ENCODE results near the gene IMPA2.
"Not testable (repeated sequence)": the region's sequence is repeated elsewhere in the genome, so short reads cannot be mapped to it uniquely, and the experiment has no call there.

The IMPA2 gene

DNA sequence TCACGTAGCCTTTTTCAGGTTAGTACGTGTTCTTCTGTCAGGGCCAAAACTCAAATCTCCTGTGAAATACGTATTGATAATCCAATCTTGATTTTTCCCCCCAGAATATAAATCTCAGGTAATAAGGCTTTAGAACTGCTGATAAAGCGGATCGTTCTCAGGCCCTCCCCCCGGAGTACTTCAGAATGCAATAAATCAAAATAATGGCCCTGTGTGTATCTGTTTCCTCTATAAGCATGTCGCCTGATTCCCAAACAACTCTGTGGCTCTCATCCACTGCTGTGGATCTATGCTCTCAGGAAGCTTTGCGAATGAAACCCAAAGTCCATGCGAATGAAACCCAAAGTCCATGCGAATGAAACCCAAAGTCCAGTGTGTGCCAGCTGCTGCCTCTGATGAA is 49.4 kb downstream of the IMPA2 start:
- no peak for DNase-seq

- DNase-seq, result no peak
Measured at GRCh38 chr18:12031181-12031580, 49.9 kb downstream of the IMPA2 start.

GRCh38 chr18:12031846-12032245 is 50.5 kb downstream of the IMPA2 start:
- DNase-seq, result peak; percentile 79

DNA sequence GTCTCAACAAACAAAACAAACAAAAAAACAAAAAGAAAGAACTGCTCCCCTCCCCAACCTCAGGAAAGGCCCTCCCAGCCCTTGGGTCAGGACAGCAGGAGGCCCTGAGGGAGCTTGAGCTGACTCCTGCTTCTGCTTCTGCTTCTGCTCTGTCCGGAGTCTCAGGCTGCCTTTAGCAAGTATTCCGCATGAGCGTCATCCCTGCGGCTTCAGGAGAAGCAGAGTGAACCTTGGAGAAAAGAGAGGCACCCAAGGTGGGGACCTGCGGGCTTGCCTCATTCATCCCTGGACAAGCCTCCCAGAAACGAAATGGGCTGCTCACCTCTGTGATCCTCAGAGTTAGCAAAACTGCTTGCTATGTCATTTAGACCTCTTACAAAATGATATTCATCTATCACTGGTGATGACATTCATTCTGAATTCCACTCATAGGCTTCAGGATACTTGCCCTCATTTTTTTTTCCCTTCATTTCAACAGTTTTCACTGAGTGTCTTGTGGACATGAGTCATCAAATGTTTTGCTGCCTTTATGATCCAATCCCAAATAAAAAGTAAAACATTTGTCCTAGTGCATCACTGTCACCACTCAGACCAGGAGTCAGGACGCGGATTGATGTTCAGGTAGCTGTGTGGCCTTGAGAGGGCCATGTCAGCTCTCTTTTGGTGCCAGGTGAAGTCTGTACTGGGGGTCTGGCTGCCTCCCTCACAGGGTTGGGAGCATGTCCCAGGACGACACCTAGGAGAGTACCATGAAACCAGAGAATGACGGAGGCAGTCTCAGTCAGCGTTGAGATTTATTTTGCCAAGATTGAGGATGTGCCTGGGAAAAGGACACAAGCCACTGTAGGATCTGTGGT is 51.7 kb downstream of the IMPA2 start:
- peak; percentile 79 for DNase-seq

- DNase-seq, result no peak
Measured at GRCh38 chr18:12033643-12034025, 52.3 kb downstream of the IMPA2 start.

DNA sequence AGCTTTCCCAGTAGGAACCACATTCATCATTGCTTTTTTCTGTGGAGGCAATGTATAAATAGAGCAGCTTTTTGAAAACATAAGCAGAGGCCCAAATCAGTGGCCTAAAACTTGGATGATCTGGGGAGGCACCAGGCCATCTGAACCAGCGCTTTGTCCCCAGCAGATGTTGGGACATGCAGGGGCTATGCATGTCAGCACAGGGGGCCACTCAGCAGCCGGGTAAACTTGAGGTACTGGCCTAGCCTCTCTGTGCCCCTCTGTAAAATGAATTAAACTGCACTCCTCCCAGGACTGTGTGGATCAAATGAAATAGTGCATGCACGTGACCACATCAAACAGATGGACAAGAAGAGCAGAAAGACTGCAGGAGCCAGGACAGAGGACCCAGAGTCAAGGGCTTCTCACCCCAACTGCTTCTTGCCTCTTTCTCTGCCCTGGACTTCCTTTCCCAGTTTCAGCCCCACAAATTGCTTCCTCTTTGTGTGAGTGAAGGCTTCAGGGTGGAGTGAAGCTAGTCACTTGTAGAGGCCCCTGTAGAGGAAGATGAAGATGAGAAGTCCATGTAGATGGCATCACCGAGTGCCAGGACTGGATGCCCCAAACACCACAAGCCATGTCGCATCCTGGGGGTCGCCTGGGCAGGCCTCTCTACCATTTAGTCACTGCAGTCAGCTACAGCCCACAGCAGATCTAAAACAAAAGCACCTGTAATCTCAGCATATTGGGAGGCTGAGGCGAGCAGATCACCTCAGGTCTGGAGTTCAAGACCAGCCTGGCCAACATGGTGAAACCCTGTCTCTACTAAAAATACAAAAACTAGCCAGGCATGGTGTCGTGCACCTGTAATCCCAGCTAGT is 53.2 kb downstream of the IMPA2 start:
- no peak for DNase-seq

DNA sequence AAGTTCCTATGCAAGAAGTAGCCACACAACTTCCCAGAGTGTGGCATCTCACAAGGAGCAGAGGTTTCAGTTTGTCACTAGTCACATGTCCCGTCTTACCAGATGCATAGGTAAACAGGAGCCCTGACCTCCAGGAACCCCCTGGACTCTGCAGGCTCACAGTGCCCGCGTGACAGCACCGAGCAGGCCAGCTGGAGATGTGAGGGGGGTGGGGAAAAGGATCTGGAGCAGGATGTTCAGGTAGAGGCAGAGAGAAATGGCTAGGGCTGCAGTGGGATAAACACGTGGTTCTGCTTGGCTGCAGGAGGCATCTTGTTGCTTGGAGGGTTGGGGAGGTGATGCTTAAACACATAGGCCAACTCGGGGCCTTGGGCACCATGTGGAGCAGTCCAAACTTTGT is 54.2 kb downstream of the IMPA2 start:
- DNase-seq, result no peak

GRCh38 chr18:12036201-12036751 is 55.0 kb downstream of the IMPA2 start:
- DNase-seq, result no peak

- DNase-seq, result peak; percentile 24
Measured at GRCh38 chr18:12038082-12038638, 56.9 kb downstream of the IMPA2 start.

- peak; percentile 75 for DNase-seq
Measured at GRCh38 chr18:12038639-12039539, 57.6 kb downstream of the IMPA2 start.

DNA sequence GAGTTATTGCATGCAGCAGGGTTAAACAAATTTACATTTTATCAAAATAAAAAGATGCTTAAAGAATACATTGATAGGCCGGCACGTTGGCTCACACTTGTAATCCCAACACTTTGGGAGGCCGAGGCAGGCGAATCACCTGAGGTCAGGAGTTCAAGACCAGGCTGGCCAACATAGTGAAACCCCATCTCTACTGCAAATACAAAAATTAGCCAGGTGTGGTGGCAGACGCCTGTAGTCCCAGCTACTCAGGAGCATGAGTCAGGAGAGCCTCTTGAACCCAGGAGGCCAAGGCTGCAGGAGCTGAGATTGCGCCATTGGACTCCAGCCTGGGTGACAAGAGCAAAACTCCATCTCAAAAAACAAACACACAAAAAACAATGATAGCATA is 58.2 kb downstream of the IMPA2 start:
- not testable (repeated sequence) for DNase-seq

- DNase-seq, result peak; percentile 83
Measured at GRCh38 chr18:12041561-12041960, 60.3 kb downstream of the IMPA2 start.

DNA sequence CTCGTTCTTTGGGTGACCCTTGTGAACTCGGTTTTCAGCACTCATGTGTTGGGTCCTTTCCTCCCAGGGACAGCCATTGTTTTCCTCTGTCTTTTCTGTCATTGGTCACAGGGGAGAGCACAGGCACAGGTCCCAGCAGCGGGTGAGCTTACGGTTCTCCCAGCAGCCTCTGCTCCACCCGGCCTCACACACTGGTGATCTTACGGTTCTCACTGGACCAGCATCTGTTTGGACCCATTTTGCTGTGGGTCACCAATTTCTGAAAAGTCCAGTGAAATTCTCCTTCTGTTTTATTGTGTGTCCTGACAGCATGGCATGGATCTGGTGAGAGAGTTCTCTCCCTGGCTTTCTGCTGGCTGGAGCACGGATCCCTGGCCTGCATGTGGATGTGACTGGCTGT is 62.5 kb downstream of the IMPA2 start:
- no peak for DNase-seq

GRCh38 chr18:12044591-12044990 is 63.3 kb downstream of the IMPA2 start:
- no peak for DNase-seq

DNA sequence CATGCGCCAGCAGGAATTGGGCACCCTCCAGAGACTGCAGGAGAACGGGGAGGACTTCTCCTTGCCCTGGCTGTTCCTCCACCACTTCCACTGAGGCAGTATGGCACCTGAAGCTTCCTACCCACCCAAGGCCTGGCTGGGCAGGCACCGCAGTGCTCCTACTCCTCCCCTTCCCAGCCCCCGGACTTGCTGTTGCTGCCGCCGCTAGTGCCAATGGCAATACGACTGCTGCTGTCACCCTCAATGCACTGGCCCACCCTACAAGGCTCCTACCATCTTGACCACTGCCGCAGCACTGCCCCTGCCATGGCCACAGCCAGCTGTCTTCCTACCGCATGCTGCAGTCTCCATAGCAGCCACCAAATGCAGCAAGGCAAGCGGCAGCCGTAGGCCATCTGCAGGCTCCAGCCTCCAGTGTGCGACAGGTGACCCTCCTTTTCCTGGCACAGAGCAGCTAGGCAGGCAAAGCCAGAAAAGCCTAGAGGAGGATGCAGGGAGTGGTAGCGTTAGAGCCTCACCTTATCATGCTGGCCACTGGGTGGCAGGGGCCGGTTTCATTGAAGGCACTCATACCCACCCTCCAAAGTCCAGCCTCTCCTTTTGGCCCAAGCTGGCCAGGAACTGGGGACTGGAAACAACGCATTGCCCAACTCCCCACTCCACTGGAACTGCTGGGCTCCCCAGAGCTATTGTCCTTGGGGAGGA is 64.9 kb downstream of the IMPA2 start:
- DNase-seq, result no peak

DNA sequence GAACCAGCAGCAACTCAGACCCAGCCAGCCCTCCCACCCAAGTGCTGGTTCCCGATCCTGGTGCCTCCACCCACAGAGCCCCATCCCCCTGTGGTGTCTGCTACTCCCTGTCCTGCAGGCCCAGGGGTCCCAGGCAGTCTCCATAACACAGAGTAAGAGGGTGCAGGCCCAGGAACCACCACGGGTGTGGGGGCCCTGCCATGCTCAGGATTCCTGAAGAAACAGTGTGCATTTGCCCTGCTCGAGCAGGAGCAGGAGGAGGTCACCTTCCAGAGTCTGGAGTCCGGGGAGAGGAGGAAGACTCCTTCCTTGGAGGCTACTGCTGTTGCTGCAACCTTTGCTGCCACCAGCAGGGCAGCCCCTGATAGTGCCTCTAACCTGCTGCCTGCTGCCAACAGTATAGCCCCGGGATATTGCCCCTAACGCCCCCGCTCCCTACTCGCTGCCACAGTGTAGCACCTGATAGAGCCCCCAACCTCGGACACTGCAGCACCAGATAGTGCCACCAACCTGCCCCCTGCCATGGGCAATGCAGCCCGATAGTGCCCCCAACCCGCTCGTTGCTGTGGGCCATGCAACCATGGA is 65.5 kb downstream of the IMPA2 start:
- DNase-seq, result no peak

GRCh38 chr18:12048010-12048826 is 66.9 kb downstream of the IMPA2 start:
- DNase-seq, result no peak

DNA sequence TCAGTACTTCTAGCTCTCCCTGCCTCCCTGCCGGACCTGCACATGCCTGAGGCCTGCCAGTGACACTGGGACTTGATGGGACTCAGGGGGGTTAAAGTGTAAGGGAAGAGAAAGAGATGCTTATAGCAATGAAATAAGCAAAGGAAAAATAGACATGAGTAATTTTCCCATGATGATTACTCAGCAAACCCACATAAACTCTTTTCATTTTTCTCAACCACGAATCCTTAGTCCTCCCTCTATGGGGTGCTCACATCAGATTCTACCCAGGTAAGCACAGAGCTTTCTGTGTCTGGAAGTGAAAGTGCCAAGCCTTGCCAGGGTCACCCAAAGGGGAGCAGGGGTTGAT is 67.5 kb downstream of the IMPA2 start:
- peak; percentile 72 for DNase-seq

DNA sequence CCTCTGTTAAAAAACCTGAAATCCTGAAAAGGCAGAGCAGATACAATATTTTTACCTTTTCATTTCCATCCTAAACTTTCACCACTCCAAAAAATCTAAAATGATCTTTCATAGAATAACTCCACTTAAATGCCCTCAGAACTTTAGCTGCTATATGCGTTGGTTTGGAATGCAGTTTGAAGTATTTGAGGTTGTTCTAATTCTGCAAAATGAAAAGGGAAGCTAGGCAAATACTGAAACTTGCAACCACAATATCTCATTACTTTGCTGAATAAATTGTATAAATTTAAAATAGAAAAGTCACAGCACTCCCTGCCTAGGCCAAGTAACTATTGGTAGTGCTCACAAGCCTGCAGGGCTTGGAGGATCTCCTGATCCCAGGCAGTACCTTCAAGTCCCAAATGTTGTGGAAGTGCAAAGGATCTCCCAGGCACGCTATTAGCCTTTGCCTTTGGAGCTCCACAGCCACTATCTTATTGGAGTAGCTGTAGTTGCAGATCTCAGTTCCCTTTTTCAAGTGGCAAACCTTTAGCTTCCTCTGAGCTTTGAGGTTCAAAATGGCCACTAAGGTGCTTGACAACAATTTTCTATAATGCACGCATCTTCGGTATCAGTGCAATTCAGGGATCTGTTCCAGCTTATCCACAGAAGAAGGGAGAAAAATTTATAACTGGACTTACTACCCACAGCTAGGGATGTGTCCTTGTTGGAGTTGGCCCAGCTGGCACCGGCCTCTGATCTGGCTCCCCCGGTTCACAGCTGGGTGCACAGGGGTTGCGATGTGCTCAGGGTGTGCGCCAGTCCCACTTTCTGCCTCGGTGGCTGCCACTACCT is 68.9 kb downstream of the IMPA2 start:
- peak; percentile 37 for DNase-seq
